GM12878 (cell line): Measurements from ENCODE around the gene HMCES. TPM values are rescaled to one million over a fixed set of nuclear protein-coding genes. Genes with fewer than 3 reads are reported as not detected.

Experiments used
- ATAC-seq: fragments of 200-7000 bp; cut with Tn5 transposase; 3 replicates; pipeline ENCODE4 v1.9.1; 2020; ENCODE audit warnings: mild to moderate bottlenecking, moderate library complexity
- BruUV-seq: library from RNA; stranded (reverse); fragments of 400-500 nt; replicated peaks from 2 replicates; lab custom pipeline; 2021; lab: Mats Ljungman, UMichigan
- CTCF ChIA-PET: fragments of 300-600 bp; sonication (Branson Sonifier 250); formaldehyde crosslinking; extraction: SDS; loops from one replicate; lab custom pipeline; 2021; ENCODE audit warnings: inconsistent platforms; lab: Yijun Ruan, JAX
- POLR2A ChIA-PET: fragments of 350-600 bp; formaldehyde crosslinking; extraction: SDS; loops from one replicate; lab custom pipeline; 2021; ENCODE audit warnings: inconsistent platforms; lab: Charles Lee
- RAD21 ChIA-PET: fragments of 300-600 bp; sonication (Branson Sonifier 250); formaldehyde crosslinking; loops from one replicate; lab custom pipeline; 2023; ENCODE audit warnings: antibody characterized with exemption; ENCODE audit not compliant: unreplicated experiment; lab: Charles Lee
- SMC1A ChIA-PET: fragments of 300-600 bp; sonication (Branson Sonifier 250); formaldehyde crosslinking; loops from one replicate; lab custom pipeline; 2023; ENCODE audit not compliant: unreplicated experiment, uncharacterized antibody; lab: Charles Lee
- DNase-seq: peaks from one replicate; pipeline ENCODE4 v3.0.0-alpha.2; 2011; ENCODE audit warnings: low read depth, low spot score
- FAIRE-seq: peaks from 3 replicates; lab custom pipeline; 2011; peaks lifted over from hg19 to GRCh38; lab: Jason Lieb, UNC
- H2AFZ ChIP-seq: 2 replicates; pipeline ENCODE4 v1.6.0; 2011; ENCODE audit warnings: low read depth, low read length, control low read depth; ENCODE audit not compliant: control insufficient read depth
- H3K27ac ChIP-seq: 2 replicates; pipeline ENCODE4 v1.5.1; 2011; ENCODE audit warnings: control low read depth; ENCODE audit not compliant: control insufficient read depth, insufficient read depth
- H3K27me3 ChIP-seq, 2 experiments: replicated peaks in 1 of 2; 2 replicates each; pipeline versions ENCODE4 v1.6.0 to v1.6.1; 2011; ENCODE audit warnings: low read length in 1 of 2; ENCODE audit not compliant: control insufficient read depth in 2 of 2, insufficient read depth in 2 of 2
- H3K36me3 ChIP-seq, 2 experiments: 2 replicates each; pipeline ENCODE4 v1.5.1; 2011; ENCODE audit warnings: low read length in 1 of 2; ENCODE audit not compliant: control insufficient read depth in 2 of 2, insufficient read depth in 2 of 2
- H3K4me1 ChIP-seq: 2 replicates; pipeline ENCODE4 v1.6.1; 2011; ENCODE audit warnings: mild to moderate bottlenecking, low read length, moderate library complexity, mixed read lengths; ENCODE audit not compliant: control insufficient read depth, insufficient read depth
- H3K4me2 ChIP-seq: 2 replicates; pipeline ENCODE4 v1.6.0; 2011; ENCODE audit warnings: control low read depth; ENCODE audit not compliant: control insufficient read depth, insufficient read depth
- H3K4me3 ChIP-seq: fragments of 200-600 bp; sonication (generic); 2 replicates; pipeline ENCODE4 v1.5.1; 2016
- H3K79me2 ChIP-seq: 2 replicates; pipeline ENCODE4 v1.6.0; 2011; ENCODE audit warnings: low read length; ENCODE audit not compliant: control insufficient read depth, insufficient read depth
- H3K9ac ChIP-seq: 2 replicates; pipeline ENCODE4 v1.8.0; 2011; ENCODE audit warnings: low read length, control low read depth, mixed read lengths; ENCODE audit not compliant: control insufficient read depth, insufficient read depth
- H3K9me3 ChIP-seq: replicated peaks from 3 replicates; pipeline ENCODE4 v1.5.1; 2011; ENCODE audit warnings: mild to moderate bottlenecking, low read length; ENCODE audit not compliant: control insufficient read depth, insufficient read depth
- H4K20me1 ChIP-seq: 2 replicates; pipeline ENCODE4 v1.6.0; 2011; ENCODE audit not compliant: control insufficient read depth, insufficient read depth
- BACH1 ChIP-seq: fragments of 450-650 bp; IDR thresholded peaks from 2 replicates; pipeline ENCODE4 v1.6.1; 2017; ENCODE audit warnings: mild to moderate bottlenecking, borderline replicate concordance
- BMI1 ChIP-seq: fragments of 450-650 bp; IDR thresholded peaks from 2 replicates; pipeline ENCODE4 v1.6.1; 2016; ENCODE audit warnings: mild to moderate bottlenecking, moderate library complexity, borderline replicate concordance
- CHD4 ChIP-seq: fragments of 200-600 bp; sonication (generic); IDR thresholded peaks from 2 replicates; pipeline ENCODE4 v1.6.1; 2016; ENCODE audit warnings: mild to moderate bottlenecking
- EED ChIP-seq: sonication (generic); IDR thresholded peaks from 2 replicates; pipeline ENCODE4 v1.6.1; 2016; ENCODE audit warnings: antibody characterized with exemption, low read depth
- ETV6 ChIP-seq, 2 experiments: fragments of 450-650 bp in 1 of 2; IDR thresholded peaks in 1 of 2; conservative IDR thresholded peaks in 1 of 2; 2 replicates each; pipeline ENCODE4 v1.6.1; 2014; ENCODE audit warnings: antibody characterized with exemption in 1 of 2, borderline replicate concordance in 1 of 2, low read depth in 1 of 2, mild to moderate bottlenecking in 1 of 2, moderate library complexity in 1 of 2
- FOXK2 ChIP-seq: fragments of 450-650 bp; IDR thresholded peaks from 2 replicates; pipeline ENCODE4 v1.6.1; 2017; ENCODE audit warnings: mild to moderate bottlenecking, moderate library complexity
- FOXM1 ChIP-seq: IDR thresholded peaks from 2 replicates; pipeline ENCODE4 v1.6.1; 2012; ENCODE audit warnings: low read depth, mild to moderate bottlenecking, inconsistent platforms, low read length, moderate library complexity
- JUND ChIP-seq: IDR thresholded peaks from 2 replicates; pipeline ENCODE4 v1.6.1; 2012; ENCODE audit warnings: low read depth, mild to moderate bottlenecking, low read length, improper control_type of control experiment, moderate library complexity
- NFYB ChIP-seq: IDR thresholded peaks from 2 replicates; pipeline ENCODE4 v1.6.1; 2011; ENCODE audit warnings: low read depth, mild to moderate bottlenecking, low read length, improper control_type of control experiment, moderate library complexity; ENCODE audit not compliant: insufficient read depth
- PKNOX1 ChIP-seq: fragments of 450-650 bp; IDR thresholded peaks from 2 replicates; pipeline ENCODE4 v1.6.1; 2016; ENCODE audit warnings: mild to moderate bottlenecking
- POLR2A ChIP-seq: IDR thresholded peaks from 2 replicates; pipeline ENCODE4 v1.6.1; 2011; ENCODE audit warnings: low read depth, mild to moderate bottlenecking, low read length
- RAD21 ChIP-seq: IDR thresholded peaks from 2 replicates; pipeline ENCODE4 v1.6.1; 2011; ENCODE audit warnings: mild to moderate bottlenecking, low read depth, low read length, moderate library complexity; ENCODE audit not compliant: insufficient read depth
- RAD51 ChIP-seq: fragments of 450-650 bp; IDR thresholded peaks from 2 replicates; pipeline ENCODE4 v1.6.1; 2016; ENCODE audit warnings: moderate library complexity, mild to moderate bottlenecking, inconsistent platforms
- RELA ChIP-seq: fragments of 450-650 bp; IDR thresholded peaks from 2 replicates; pipeline ENCODE4 v1.8.0; 2014; ENCODE audit warnings: borderline replicate concordance; ENCODE audit not compliant: partially characterized antibody
- SIN3A ChIP-seq: IDR thresholded peaks from 2 replicates; pipeline ENCODE4 v1.6.1; 2012; ENCODE audit warnings: low read depth, low read length, improper control_type of control experiment
- SMC3 ChIP-seq: IDR thresholded peaks from 2 replicates; pipeline ENCODE4 v1.6.1; 2011; ENCODE audit warnings: low read length, improper control_type of control experiment, borderline replicate concordance
- WGBS: methylation state at CpG from one replicate; pipeline ENCODE4 v1.1.6; 2016; ENCODE audit warnings: low lambda C conversion rate; ENCODE audit not compliant: insufficient replicate concordance, insufficient coverage; ENCODE audit errors: missing lambda C conversion rate; 5-methylcytosine and 5-hydroxymethylcytosine counted together
- in situ Hi-C: fragments of 300-500 bp; cut with MboI; formaldehyde crosslinking; loops from 9 replicates; pipeline ENCODE4 v1.14.3; 2018; ENCODE audit warnings: mixed read lengths
- intact Hi-C: fragments of 100-400 bp; cut with micrococcal nuclease; formaldehyde crosslinking; loops from one replicate; pipeline ENCODE4 v1.14.2; 2022; ENCODE audit not compliant: unreplicated experiment
- polyA plus RNA-seq, 11 experiments: library from polyadenylated mRNA; depleted of rRNA in 4 of 11; unstranded in 6 of 11; stranded (reverse) in 5 of 11; fragments of >200 nt; fragmentation: Nextera tagmentation in 4 of 11; fragmentation: Illumina TruSeq in 1 of 11; extraction: Ambion mirVana in 4 of 11; extraction: Trizol in 1 of 11; gene quantifications; 1 replicate in 1 of 11; 2 replicates in 10 of 11; pipeline versions ENCODE4 v1.2.1 to v1.2.3, GENCODE V29; 2011 to 2016; ENCODE audit warnings: inconsistent platforms in 2 of 11, missing spikeins in 2 of 11, low read depth in 1 of 11
- total RNA-seq, 4 experiments: library from RNA; depleted of rRNA in 3 of 4; stranded (reverse); fragments of >200 nt in 3 of 4; fragmentation: Illumina TruSeq in 1 of 4; extraction: Trizol in 1 of 4; gene quantifications; 2 replicates each; pipeline versions ENCODE4 v1.2.1 to v1.2.3, GENCODE V29; 2013 to 2021

The HMCES gene
- total and polyA plus RNA-seq, 10 of the 15 experiments (the other 5 are each of a cell fraction or from before 2014, with no cell fraction given): 12.4 to 49.8 (median 27.0) TPM

- no peak for FAIRE-seq
- H2AFZ ChIP-seq: no peak overlapping the region
- in situ Hi-C loops (no loop called here), intact Hi-C loops (no loop called here)
- BruUV-seq: no TSS peak
- H3K27me3 ChIP-seq: no peaks in the 10 kb centered on the region
- H3K79me2 ChIP-seq: no peaks in the 10 kb centered on the region
- H3K4me3 ChIP-seq: no peak overlapping the region
- ChIA-PET SMC1A (interaction anchor here (0.6 kb wide), 1 partner anchor 96 kb away, joined by 3 read pairs; no protein-coding TSS in a partner anchor), POLR2A (interaction anchor here (1.2 kb wide), 1 partner anchor 51 kb away, joined by 3 read pairs; the partner anchor contains the start of gene CNBP), CTCF (interaction anchor here (0.6 to 2.1 kb wide), 3 partner anchors 10 to 531 kb away, joined by 3 to 14 read pairs (median 3); no protein-coding TSS in a partner anchor), RAD21 (interaction anchor here (1.6 to 2.1 kb wide), 2 partner anchors 10 to 182 kb away, joined by 5 to 9 read pairs; no protein-coding TSS in a partner anchor)
- 97% methylated on average over 4 of the region's 4 CpGs for WGBS
- no peak for DNase-seq
- TF ChIP-seq SMC3 (no peak), JUND (no peak), FOXM1 (no peak), ETV6 (conservative IDR thresholded peaks at IDR 0.05 in 1 of 2, IDR thresholded peaks at IDR 0.05 in 1 of 2; ENCODE audit: borderline replicate concordance in 1 of 2, low read depth in 1 of 2) (no peak), BACH1 (no peak), SIN3A (no peak), BMI1 (no peak), CHD4 (no peak), RELA (no peak), RAD51 (no peak), FOXK2 (no peak), PKNOX1 (no peak), RAD21 (no peak), EED (no peak), POLR2A (no peak), NFYB (no peak)
- no peaks in the 10 kb centered on the region for H3K9me3 ChIP-seq
- H3K27ac ChIP-seq: no peak overlapping the region
- peaks cover 14% of the 10 kb centered on the region for H3K4me1 ChIP-seq
- H3K36me3 ChIP-seq: no peaks in the 10 kb centered on the region
- no peak overlapping the region for H3K9ac ChIP-seq
- no peak for ATAC-seq
- no peak overlapping the region for H3K4me2 ChIP-seq
- H4K20me1 ChIP-seq: no peaks in the 10 kb centered on the region
Observed at GRCh38 chr3:129235344-129235917, 43.2 kb upstream of the HMCES start.
